ENCODE results near the gene KRTAP12-1. TPM values are rescaled to one million over a fixed set of nuclear protein-coding genes. Genes with fewer than 3 reads are reported as not detected.

Gene KRTAP12-1
- total RNA-seq, 2 experiments from 2014 or later, result not detected

DNA sequence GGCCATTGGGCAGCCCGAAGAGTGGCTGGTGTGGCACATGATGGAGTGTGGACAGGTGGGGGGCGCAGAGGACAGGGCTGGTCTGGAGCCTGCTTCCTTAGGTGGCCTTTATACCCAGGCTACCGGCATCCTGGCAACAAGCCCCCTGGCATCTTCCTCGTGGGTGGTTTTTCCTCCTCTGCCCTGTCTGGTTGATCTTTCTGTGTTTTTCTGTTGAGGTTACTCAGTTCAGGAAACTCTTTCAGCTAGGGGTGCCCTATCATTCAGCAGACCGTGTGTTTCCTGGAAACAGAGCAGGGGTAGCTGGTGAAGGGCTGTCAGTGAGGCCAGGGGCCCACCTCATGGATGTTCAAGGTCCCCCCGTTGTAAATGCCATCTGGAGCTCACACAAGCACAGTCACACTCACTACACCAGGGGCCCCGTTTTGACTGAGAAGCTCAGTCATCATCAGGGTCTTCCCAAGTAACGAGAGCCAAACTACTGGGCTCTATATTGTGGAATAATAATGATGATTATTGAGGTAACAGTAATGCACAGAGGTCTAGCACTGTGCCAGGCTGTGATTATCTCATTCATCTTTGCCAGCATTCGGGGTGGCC is 27.3 kb downstream of the KRTAP12-1 start, which contains the start of gene KRTAP12-4:
Gene KRTAP12-4 (minus strand): TSS at position 84 of the 600 bp plus-strand sequence. CDS start 45 bp downstream, at position 39.
- Histone ChIP-seq H3K9me3 (ENCODE audit: low read length) (no peaks in the 10 kb centered on the region), H2AFZ (ENCODE audit: low read length) (no peak within 1 kb of the TSS), H3K4me2 (ENCODE audit: low read length) (no peak within 1 kb of the TSS), H3K4me1 (ENCODE audit: insufficient read depth, low read length, poor library complexity, severe bottlenecking) (no peaks in the 10 kb centered on the region), H3K36me3 (ENCODE audit: insufficient read depth, low read length) (no peaks in the 10 kb centered on the region), H3K79me2 (ENCODE audit: insufficient read depth, low read depth, low read length) (no peaks in the 10 kb centered on the region), H4K20me1 (ENCODE audit: insufficient read depth, low read length) (no peaks in the 10 kb centered on the region), H3K27ac (ENCODE audit: low read depth, low read length, poor library complexity, severe bottlenecking) (no peak within 1 kb of the TSS), H3K9me2 (ENCODE audit: insufficient read depth, low read length) (no peaks in the 10 kb centered on the region), H3K4me3 (ENCODE audit: low read depth, low read length, poor library complexity, severe bottlenecking) (no peak within 1 kb of the TSS)
- no TSS peak for BruUV-seq (replicated peaks)
- ChIA-PET CTCF (ENCODE audit: unreplicated experiment) (no interaction called here), POLR2A (no interaction called here)
- DNase-seq (ENCODE audit: low spot score), result no peak
- intact Hi-C loops (cut with micrococcal nuclease; ENCODE audit: unreplicated experiment), result no loop called here
- no peak for TF ChIP-seq EZH2phosphoT487 (IDR thresholded peaks at IDR 0.05; ENCODE audit: borderline replicate concordance, low read depth, low read length)
- TF ChIP-seq, protein P1, sequence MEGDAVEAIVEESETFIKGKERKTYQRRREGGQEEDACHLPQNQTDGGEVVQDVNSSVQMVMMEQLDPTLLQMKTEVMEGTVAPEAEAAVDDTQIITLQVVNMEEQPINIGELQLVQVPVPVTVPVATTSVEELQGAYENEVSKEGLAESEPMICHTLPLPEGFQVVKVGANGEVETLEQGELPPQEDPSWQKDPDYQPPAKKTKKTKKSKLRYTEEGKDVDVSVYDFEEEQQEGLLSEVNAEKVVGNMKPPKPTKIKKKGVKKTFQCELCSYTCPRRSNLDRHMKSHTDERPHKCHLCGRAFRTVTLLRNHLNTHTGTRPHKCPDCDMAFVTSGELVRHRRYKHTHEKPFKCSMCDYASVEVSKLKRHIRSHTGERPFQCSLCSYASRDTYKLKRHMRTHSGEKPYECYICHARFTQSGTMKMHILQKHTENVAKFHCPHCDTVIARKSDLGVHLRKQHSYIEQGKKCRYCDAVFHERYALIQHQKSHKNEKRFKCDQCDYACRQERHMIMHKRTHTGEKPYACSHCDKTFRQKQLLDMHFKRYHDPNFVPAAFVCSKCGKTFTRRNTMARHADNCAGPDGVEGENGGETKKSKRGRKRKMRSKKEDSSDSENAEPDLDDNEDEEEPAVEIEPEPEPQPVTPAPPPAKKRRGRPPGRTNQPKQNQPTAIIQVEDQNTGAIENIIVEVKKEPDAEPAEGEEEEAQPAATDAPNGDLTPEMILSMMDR (conservative IDR thresholded peaks at IDR 0.05; ENCODE audit: low read length), result no peak

DNA sequence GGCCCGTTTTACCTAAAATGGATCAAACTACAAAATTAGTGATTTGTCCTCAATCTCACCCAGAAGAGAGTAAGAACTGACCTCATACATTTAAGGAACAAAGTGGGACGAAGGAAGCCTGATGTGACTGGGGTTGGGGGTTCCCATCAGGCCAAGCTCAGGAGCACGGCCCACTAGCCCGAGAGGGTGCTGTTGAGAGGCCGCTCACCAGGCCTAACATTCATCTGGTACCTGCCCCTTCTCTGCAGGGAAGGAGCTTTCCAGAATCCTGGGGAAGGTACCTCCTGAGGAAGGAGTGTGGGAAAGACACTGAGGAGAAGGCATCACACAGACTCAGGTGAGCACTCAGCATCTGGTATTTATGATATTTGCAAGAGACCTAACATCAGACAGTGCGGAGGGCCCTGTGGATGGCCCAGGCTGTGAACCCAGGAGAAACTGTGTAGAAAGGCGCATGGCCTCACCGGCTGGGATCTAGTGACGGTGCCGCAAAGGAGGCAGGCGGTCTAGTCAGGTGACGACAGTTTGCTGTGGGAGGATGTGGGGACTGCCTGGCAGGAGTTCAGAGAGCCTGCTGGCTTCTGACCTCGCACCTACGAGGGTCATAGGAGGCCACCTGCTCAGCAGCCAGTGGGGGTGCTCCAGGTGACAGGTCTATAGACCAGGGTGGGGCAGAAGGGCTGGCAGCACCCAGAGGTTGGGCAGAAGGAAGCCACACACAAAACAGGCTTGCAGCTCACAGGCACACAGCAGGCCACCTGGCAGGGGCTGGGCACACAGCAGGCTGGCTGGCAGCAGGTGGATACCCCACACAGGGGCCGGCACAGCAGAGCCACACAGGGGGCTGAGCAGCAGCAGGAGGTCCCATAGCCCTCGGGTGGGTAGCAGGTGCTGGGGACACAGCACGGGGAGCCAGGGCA is 28.0 kb downstream of the KRTAP12-1 start:
- CTCF ChIA-PET (ENCODE audit: unreplicated experiment), result no interaction called here
- H3K27ac ChIP-seq (ENCODE audit: low read depth, low read length, poor library complexity, severe bottlenecking), result no peak overlapping the region
- no peak for DNase-seq (ENCODE audit: low spot score)
- no peak overlapping the region for H2AFZ ChIP-seq (ENCODE audit: low read length)
- no peaks in the 10 kb centered on the region for H3K79me2 ChIP-seq (ENCODE audit: insufficient read depth, low read depth, low read length)
- H4K20me1 ChIP-seq (ENCODE audit: insufficient read depth, low read length), result no peaks in the 10 kb centered on the region
- H3K4me1 ChIP-seq (ENCODE audit: insufficient read depth, low read length, poor library complexity, severe bottlenecking), result no peaks in the 10 kb centered on the region
- H3K36me3 ChIP-seq (ENCODE audit: insufficient read depth, low read length), result no peaks in the 10 kb centered on the region
- no peak overlapping the region for H3K4me2 ChIP-seq (ENCODE audit: low read length)
- no peaks in the 10 kb centered on the region for H3K9me2 ChIP-seq (ENCODE audit: insufficient read depth, low read length)
- no peaks in the 10 kb centered on the region for H3K9me3 ChIP-seq (ENCODE audit: low read length)
- no TSS peak for BruUV-seq (replicated peaks)
- intact Hi-C loops (cut with micrococcal nuclease; ENCODE audit: unreplicated experiment), result no loop called here
- TF ChIP-seq, protein P1 (conservative IDR thresholded peaks at IDR 0.05; ENCODE audit: low read length), result no peak
- no peak for TF ChIP-seq EZH2phosphoT487 (IDR thresholded peaks at IDR 0.05; ENCODE audit: borderline replicate concordance, low read depth, low read length)
- POLR2A ChIA-PET, result no interaction called here
- H3K4me3 ChIP-seq (ENCODE audit: low read depth, low read length, poor library complexity, severe bottlenecking), result no peak overlapping the region

DNA sequence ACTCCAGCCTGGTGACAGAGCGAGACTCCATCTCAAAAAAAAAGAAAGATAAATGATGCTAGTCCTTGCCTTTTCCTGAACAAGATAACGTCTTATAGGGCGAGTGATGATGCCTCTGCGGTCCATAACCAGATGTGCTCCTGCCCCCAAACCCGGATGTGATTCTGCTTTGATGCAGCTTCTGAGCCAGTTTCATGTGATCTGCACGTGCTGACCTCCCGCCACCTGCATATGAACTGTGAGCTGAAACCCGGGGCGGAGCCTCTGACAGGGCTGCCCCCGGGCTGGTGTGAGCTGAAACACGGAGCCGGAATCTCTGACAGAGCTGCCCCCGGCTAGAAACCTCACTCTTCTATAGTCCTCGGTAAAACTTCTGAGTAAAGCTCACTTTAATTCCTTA is 28.8 kb downstream of the KRTAP12-1 start:
- DNase-seq (ENCODE audit: low spot score), result peak; percentile 7
- no peaks in the 10 kb centered on the region for H4K20me1 ChIP-seq (ENCODE audit: insufficient read depth, low read length)
- ChIA-PET POLR2A (no interaction called here), CTCF (ENCODE audit: unreplicated experiment) (no interaction called here)
- no peak overlapping the region for H2AFZ ChIP-seq (ENCODE audit: low read length)
- intact Hi-C loops (cut with micrococcal nuclease; ENCODE audit: unreplicated experiment), result no loop called here
- H3K9me3 ChIP-seq (ENCODE audit: low read length), result no peaks in the 10 kb centered on the region
- no peaks in the 10 kb centered on the region for H3K9me2 ChIP-seq (ENCODE audit: insufficient read depth, low read length)
- no TSS peak for BruUV-seq (replicated peaks)
- H3K27ac ChIP-seq (ENCODE audit: low read depth, low read length, poor library complexity, severe bottlenecking), result no peak overlapping the region
- H3K36me3 ChIP-seq (ENCODE audit: insufficient read depth, low read length), result no peaks in the 10 kb centered on the region
- no peak overlapping the region for H3K4me3 ChIP-seq (ENCODE audit: low read depth, low read length, poor library complexity, severe bottlenecking)
- no peaks in the 10 kb centered on the region for H3K79me2 ChIP-seq (ENCODE audit: insufficient read depth, low read depth, low read length)
- no peaks in the 10 kb centered on the region for H3K4me1 ChIP-seq (ENCODE audit: insufficient read depth, low read length, poor library complexity, severe bottlenecking)
- no peak overlapping the region for H3K4me2 ChIP-seq (ENCODE audit: low read length)
- TF ChIP-seq, protein P1 (conservative IDR thresholded peaks at IDR 0.05; ENCODE audit: low read length), result no peak
- no peak for TF ChIP-seq EZH2phosphoT487 (IDR thresholded peaks at IDR 0.05; ENCODE audit: borderline replicate concordance, low read depth, low read length)

Data from OCI-LY7 (cell line).